GM10847 (cell line): ENCODE measurements around the gene RIMOC1.

Experiments
- POLR2A ChIP-seq: IDR thresholded peaks from 2 replicates; pipeline ENCODE4 v1.6.1; 2011; ENCODE audit not compliant: insufficient read length; ENCODE audit errors: extremely low read depth

The RIMOC1 gene

GRCh38 chr5:41878173-41878572, 26.0 kb upstream of the RIMOC1 start:
- TF ChIP-seq POLR2A = no peak

DNA sequence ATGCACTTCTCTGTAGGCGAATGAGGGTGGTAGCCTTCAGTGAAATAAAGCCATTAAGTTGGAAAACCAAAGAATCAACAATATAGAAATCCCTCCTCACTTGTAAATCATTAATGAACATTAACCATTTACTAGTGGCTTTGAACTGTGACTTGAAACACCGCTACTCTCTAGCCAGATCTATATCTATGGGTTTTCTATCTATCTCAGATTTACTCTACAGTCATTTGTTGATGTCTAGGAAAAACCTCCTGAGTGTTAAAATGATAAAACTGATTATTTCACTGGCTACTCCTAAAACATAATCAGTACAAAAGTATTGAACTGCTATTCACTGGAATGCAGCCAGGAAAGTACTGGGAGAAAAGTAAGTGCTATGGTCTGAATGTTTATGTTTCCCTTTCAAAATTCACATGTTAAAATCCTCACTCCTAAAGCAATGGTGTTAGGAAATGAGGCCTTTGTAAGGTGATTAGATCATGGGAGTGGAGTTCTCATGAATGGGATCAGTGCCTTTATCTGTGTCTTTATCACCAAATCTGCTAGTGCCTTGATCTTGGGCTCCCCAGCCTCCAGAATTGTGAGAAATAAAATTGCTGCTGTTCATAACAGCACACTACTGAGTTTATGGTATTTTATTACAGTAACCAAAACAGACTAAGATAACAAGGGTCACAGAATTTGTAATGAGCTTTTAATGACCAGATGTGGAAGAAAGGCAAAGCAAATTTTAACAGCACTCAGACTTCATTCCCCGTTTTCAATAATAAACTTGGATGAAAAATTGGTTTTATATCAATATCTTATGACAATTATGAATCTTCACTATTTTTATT, 25.3 kb upstream of the RIMOC1 start:
- TF ChIP-seq POLR2A = no peak

GRCh38 chr5:41882765-41883164, 21.4 kb upstream of the RIMOC1 start:
- no peak for TF ChIP-seq POLR2A

GRCh38 chr5:41883243-41883642, 20.9 kb upstream of the RIMOC1 start:
- TF ChIP-seq POLR2A = no peak

DNA sequence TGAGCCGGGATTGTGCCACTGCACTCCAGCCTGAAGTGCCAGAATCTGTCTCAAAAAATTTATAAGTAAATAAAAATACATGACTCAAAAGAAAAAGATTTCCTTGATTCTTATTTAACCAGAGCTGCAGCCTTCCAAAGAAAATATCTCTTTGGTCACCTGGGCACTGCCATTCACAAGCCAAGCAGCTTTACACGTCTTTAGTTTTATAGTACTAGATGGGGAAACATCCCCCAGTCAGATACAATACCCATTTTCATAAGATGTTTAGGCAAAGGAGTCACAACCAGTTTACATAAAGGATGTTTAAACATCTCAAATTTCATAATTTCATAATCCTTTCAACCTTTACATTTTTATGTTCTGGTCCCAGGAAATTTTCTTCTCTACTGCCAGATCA, 20.2 kb upstream of the RIMOC1 start:
- TF ChIP-seq POLR2A = no peak

GRCh38 chr5:41885286-41885685, 18.9 kb upstream of the RIMOC1 start:
- TF ChIP-seq POLR2A = no peak

GRCh38 chr5:41891066-41891707, 13.0 kb upstream of the RIMOC1 start:
- TF ChIP-seq POLR2A = no peak

DNA sequence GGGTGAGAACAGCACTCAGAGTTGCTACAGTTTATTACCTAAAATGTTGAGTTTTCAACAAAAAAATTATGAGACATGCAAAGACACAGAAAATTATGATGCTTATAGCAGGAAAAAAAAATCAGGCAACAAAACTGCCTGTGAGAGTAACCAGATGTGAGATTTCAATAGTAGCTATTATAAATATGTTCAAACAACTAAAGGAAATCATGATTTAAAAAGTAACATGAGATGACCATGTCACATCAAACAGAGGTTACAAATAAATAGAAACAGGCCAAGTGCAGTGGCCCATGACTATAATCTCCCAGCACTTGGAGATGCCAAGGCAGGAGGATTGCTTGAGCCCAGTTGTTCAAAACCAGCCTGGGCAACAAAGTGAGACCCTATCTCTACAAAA, 12.1 kb upstream of the RIMOC1 start:
- TF ChIP-seq POLR2A = no peak

- TF ChIP-seq POLR2A = no peak
Measured at GRCh38 chr5:41893074-41893851, 10.9 kb upstream of the RIMOC1 start.

- TF ChIP-seq POLR2A = no peak
Measured at GRCh38 chr5:41896230-41896629, 7.9 kb upstream of the RIMOC1 start.

DNA sequence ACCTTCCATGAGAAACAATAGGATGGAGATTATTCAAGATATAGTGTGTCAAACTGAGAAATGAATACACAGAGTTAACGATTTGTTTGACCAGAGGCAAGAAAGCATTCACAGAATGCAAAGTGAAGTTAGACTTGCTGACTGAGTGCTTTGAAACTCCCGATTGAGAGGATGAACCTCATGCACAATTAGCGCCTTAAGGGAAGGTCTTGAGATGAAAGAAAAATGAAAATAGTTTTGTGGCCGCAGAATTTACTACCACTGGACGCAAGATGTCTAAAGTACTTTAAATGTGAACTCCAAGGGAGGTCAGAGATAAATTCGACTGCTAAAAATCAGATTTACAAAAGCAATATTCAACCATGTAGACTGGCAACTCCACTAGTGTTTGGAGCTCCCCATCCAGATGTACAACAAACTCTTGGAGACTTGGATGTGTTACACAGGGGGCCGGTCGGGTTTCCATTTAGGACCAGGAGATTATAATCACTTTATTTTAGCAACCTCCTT, 707 bp upstream of the RIMOC1 start:
- TF ChIP-seq POLR2A = no peak

- no peak for TF ChIP-seq POLR2A
Measured at GRCh38 chr5:41906151-41906550, 2.0 kb downstream of the RIMOC1 start.

- TF ChIP-seq POLR2A = no peak
Measured at GRCh38 chr5:41908374-41909079, 4.4 kb downstream of the RIMOC1 start.

GRCh38 chr5:41918105-41918504, 14.0 kb downstream of the RIMOC1 start:
- no peak for TF ChIP-seq POLR2A

DNA sequence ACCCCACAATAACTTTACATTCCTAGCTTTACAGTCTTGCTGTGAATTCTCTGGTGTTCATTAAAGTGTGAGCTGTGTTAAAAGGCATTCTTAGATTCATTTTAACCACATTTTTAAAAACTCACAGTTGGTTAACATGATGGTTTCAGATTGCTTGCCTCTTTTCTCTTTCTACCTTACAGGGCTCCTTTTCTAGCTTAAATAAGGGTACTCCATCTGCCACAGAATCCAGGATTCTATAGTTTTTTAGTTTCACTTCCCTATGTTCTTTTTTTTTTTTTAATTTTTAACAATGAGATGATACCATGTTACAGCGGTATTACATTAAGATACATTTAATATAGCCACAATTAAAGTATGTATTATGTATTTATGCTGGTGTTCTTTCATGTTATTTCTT, 17.0 kb downstream of the RIMOC1 start:
- TF ChIP-seq POLR2A = no peak
